Neural crest cell (in vitro differentiated cells): ENCODE measurements around the gene E2F1. TPM values are rescaled to one million over a fixed set of nuclear protein-coding genes. Genes with fewer than 3 reads are reported as not detected.

ENCODE experiments used
- DNase-seq: peaks from one replicate; pipeline ENCODE4 v3.0.0; 2021; ENCODE audit warnings: low read depth, mixed read lengths, low spot score
- H3K27ac Mint-ChIP-seq: one replicate; pipeline ENCODE4 v1.8.0; 2021; ENCODE audit warnings: mild to moderate bottlenecking, mixed read lengths; ENCODE audit not compliant: unreplicated experiment
- H3K27me3 Mint-ChIP-seq: 2 replicates; pipeline ENCODE4 v1.8.0; 2021; ENCODE audit warnings: low read depth, mild to moderate bottlenecking, mixed read lengths
- H3K36me3 Mint-ChIP-seq: 2 replicates; pipeline ENCODE4 v1.8.0; 2021; ENCODE audit warnings: low read depth, mild to moderate bottlenecking, mixed read lengths
- H3K4me1 Mint-ChIP-seq: 2 replicates; pipeline ENCODE4 v1.8.0; 2021; ENCODE audit warnings: mixed read lengths
- H3K4me3 Mint-ChIP-seq: one replicate; pipeline ENCODE4 v1.8.0; 2021; ENCODE audit warnings: mild to moderate bottlenecking, mixed read lengths
- H3K9me3 Mint-ChIP-seq: 2 replicates; pipeline ENCODE4 v1.8.0; 2021; ENCODE audit warnings: mixed read lengths
- CTCF ChIP-seq: fragments of 200-600 bp; sonication (generic); conservative IDR thresholded peaks from 2 replicates; pipeline ENCODE4 v1.5.0; 2021; ENCODE audit warnings: antibody characterized with exemption, mild to moderate bottlenecking
- total RNA-seq: library from RNA; stranded (reverse); gene quantifications from 2 replicates; pipeline ENCODE4 v1.2.1, GENCODE V29; 2021

Gene E2F1
- total RNA-seq, 1 donor from 2014 or later: 94.9 TPM

DNA sequence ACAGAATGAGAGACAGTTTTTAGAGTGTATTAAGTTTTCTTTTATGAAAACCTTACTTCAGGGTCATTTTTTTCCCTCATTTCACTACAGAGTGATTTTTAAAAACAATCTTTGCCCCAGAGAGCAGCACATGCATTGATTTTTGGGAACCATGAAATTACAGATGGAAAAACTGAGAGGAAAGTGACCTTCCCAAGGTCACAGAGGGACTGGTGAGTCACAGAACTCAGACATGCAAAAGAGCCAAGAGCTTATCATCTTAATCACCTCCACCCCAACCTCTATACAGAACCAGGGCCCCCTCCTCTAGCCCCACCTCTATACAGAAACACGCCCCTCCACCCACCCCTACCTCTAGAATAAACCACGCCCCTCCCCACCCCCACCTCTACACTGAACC, 23.2 kb upstream of the E2F1 start:
- Mint-ChIP-seq H3K27me3 (no peaks in the 10 kb centered on the region), H3K27ac (no peak overlapping the region), H3K9me3 (no peaks in the 10 kb centered on the region), H3K36me3 (no peaks in the 10 kb centered on the region), H3K4me3 (no peak overlapping the region), H3K4me1 (peaks cover 8% of the 10 kb centered on the region)
- no peak for DNase-seq
- TF ChIP-seq CTCF: no peak

GRCh38 chr20:33707668-33708067, 21.5 kb upstream of the E2F1 start:
- DNase-seq: no peak
- Mint-ChIP-seq H3K4me1 (peaks cover 8% of the 10 kb centered on the region), H3K36me3 (no peaks in the 10 kb centered on the region), H3K27ac (peak overlapping the region; percentile 35), H3K4me3 (no peak overlapping the region), H3K27me3 (no peaks in the 10 kb centered on the region), H3K9me3 (no peaks in the 10 kb centered on the region)
- no peak for TF ChIP-seq CTCF

DNA sequence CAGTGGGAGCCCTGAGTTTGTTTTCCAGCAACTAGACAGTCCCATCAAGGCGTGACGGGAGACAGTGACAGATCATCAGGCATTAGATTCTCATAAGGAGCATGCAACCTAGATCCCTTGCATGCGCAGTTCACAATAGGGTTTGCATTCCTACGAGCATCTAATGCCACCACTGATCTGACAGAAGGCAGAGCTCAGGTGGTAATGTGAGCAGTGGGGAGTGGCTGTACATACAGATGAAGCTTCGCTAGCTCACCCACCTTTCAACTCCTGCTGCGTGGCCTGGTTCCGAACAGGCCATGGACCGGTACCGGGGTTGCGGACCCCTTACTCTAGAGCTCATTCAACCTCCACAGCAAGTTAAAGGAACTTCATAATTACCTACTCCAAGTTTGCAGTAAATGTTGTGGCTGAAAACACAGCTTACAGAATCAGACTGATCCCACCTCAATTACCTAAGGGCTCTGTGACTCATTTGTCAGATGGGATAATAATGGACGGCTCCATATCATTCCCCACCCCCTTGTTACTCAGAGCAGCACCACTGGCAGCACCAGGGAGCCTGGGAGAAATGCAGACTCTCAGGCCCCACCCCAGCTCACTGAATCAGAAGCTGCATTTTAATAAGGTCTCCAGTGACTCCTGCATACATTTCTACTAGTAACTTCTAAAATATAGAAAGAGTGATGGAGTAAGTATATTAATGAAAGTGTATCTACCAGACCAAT, 18.2 kb upstream of the E2F1 start:
- no peak for DNase-seq
- TF ChIP-seq CTCF: no peak
- H3K4me1 Mint-ChIP-seq: peaks cover 8% of the 10 kb centered on the region
- no peaks in the 10 kb centered on the region for H3K27me3 Mint-ChIP-seq
- H3K36me3 Mint-ChIP-seq: peaks cover 5% of the 10 kb centered on the region
- H3K9me3 Mint-ChIP-seq: peaks cover 3% of the 10 kb centered on the region
- no peak overlapping the region for H3K27ac Mint-ChIP-seq
- H3K4me3 Mint-ChIP-seq: no peak overlapping the region

GRCh38 chr20:33703498-33704137, 17.4 kb upstream of the E2F1 start:
- no peak overlapping the region for H3K4me3 Mint-ChIP-seq
- DNase-seq: no peak
- peaks cover 8% of the 10 kb centered on the region for H3K4me1 Mint-ChIP-seq
- H3K27ac Mint-ChIP-seq: peak overlapping the region; percentile 9
- H3K36me3 Mint-ChIP-seq: peaks cover 5% of the 10 kb centered on the region
- H3K9me3 Mint-ChIP-seq: peaks cover 3% of the 10 kb centered on the region
- H3K27me3 Mint-ChIP-seq: no peaks in the 10 kb centered on the region
- no peak for TF ChIP-seq CTCF

GRCh38 chr20:33702861-33703260, 16.7 kb upstream of the E2F1 start:
- no peak for TF ChIP-seq CTCF
- H3K27ac Mint-ChIP-seq: peak overlapping the region; percentile 1
- H3K4me3 Mint-ChIP-seq: no peak overlapping the region

More at GRCh38 chr20:33702861-33703260, 16.7 kb upstream of the E2F1 start:
- Mint-ChIP-seq H3K4me1 (peaks cover 8% of the 10 kb centered on the region), H3K27me3 (no peaks in the 10 kb centered on the region), H3K9me3 (peaks cover 5% of the 10 kb centered on the region), H3K36me3 (peaks cover 7% of the 10 kb centered on the region)
- no peak for DNase-seq
